ENCODE measurements around the gene P2RX6. TPM values are rescaled to one million over a fixed set of nuclear protein-coding genes. Genes with fewer than 3 reads are reported as not detected.
"Not testable (repeated sequence)": the region's sequence is repeated elsewhere in the genome, so short reads cannot be mapped to it uniquely, and the experiment has no call there.

The P2RX6 gene
- total and polyA plus RNA-seq, 12 donors: 0.07 to 7.7 (median 3.2) TPM

GRCh38 chr22:21003782-21004181, 11.2 kb upstream of the P2RX6 start:
- no peak for DNase-seq

GRCh38 chr22:21009208-21009607, 5.8 kb upstream of the P2RX6 start:
- not testable (repeated sequence) for H3K36me3 ChIP-seq, H3K4me3 ChIP-seq, H3K9me3 ChIP-seq, DNase-seq, H3K4me1 ChIP-seq, ATAC-seq, H3K27ac ChIP-seq, H3K27me3 ChIP-seq
- WGBS, 2 donors: 87 to 88% methylated on average over 13 of the region's 13 CpGs
- intact Hi-C loops (cut with DNase I): loop anchor here in 2 of 10 donors (10.0 kb wide), 2 partner anchors 94 to 124 kb away; partner anchors contain the start of gene CRKL (in 1 of the 2)

More at GRCh38 chr22:21003782-21004181, 11.2 kb upstream of the P2RX6 start:
- Histone ChIP-seq H3K27ac (peak overlapping the region in 2 of 10 donors; percentile 92 to 98), H3K9me3 (no peaks in the 10 kb centered on the region), H3K36me3 (peaks cover 0 to 27% (median 13%) of the 10 kb centered on the region in 9 donors), H3K27me3 (no peaks in the 10 kb centered on the region), H3K4me1 (peaks cover 15 to 39% (median 33%) of the 10 kb centered on the region in 9 donors), H3K4me3 (no peak overlapping the region)
- TF ChIP-seq CTCF (IDR thresholded peaks at IDR 0.05): no peak
- WGBS, 2 donors: 82 to 86% methylated on average over 4 of the region's 4 CpGs
- intact Hi-C loops (cut with DNase I): loop anchor here in 2 of 10 donors (5.0 to 10.0 kb wide), 3 partner anchors 44 to 119 kb away; partner anchors contain the start of genes CRKL (in 1 of the 2) and LRRC74B (in 1 of the 2)
- ATAC-seq: no peak

GRCh38 chr22:21009638-21010425, 5.1 kb upstream of the P2RX6 start:
- ATAC-seq: peak in 1 of 8 donors; percentile 30
- intact Hi-C loops (cut with DNase I): loop anchor here in 3 of 10 donors (10.0 kb wide), 2 partner anchors 95 to 125 kb away; partner anchors contain the start of gene CRKL (in 2 of the 3)
- WGBS, 2 donors: 50 to 54% methylated on average over 10 of the region's 10 CpGs

GRCh38 chr22:21010426-21011113, 4.4 kb upstream of the P2RX6 start:
- H3K36me3 ChIP-seq: peaks cover 0 to 8% (median 0%) of the 10 kb centered on the region in 9 donors
- H3K4me1 ChIP-seq: peaks cover 11 to 22% (median 18%) of the 10 kb centered on the region in 9 donors
- ATAC-seq (no peak), DNase-seq (no peak)
- no peak overlapping the region for H3K27ac ChIP-seq
- WGBS, 2 donors: 93 to 94% methylated on average over 3 of the region's 3 CpGs
- intact Hi-C loops (cut with DNase I): loop anchor here in 1 of 10 donors (10.0 kb wide), 1 partner anchor 96 kb away; the partner anchor contains the start of gene CRKL
- no peak overlapping the region for H3K4me3 ChIP-seq
- H3K27me3 ChIP-seq: no peaks in the 10 kb centered on the region
- no peak for TF ChIP-seq CTCF (IDR thresholded peaks at IDR 0.05)
- H3K9me3 ChIP-seq: no peaks in the 10 kb centered on the region

More at GRCh38 chr22:21009638-21010425, 5.1 kb upstream of the P2RX6 start:
- H3K4me3 ChIP-seq: no peak overlapping the region
- peaks cover 6 to 14% (median 12%) of the 10 kb centered on the region in 9 donors for H3K4me1 ChIP-seq
- H3K36me3 ChIP-seq: peaks cover 0 to 8% (median 0%) of the 10 kb centered on the region in 9 donors
- no peaks in the 10 kb centered on the region for H3K27me3 ChIP-seq
- peak in 1 of 2 donors; percentile 35 for DNase-seq
- no peak for TF ChIP-seq CTCF (IDR thresholded peaks at IDR 0.05)
- no peak overlapping the region for H3K27ac ChIP-seq
- H3K9me3 ChIP-seq: no peaks in the 10 kb centered on the region

Data from heart right ventricle (tissue), 16 donors.